Esophagus (tissue), 2 donors: ENCODE data around the gene ARHGAP10. TPM values are rescaled to one million over a fixed set of nuclear protein-coding genes. Genes with fewer than 3 reads are reported as not detected.

Experiments used
- H3K27ac ChIP-seq, 2 donors: one replicate each; pipeline ENCODE4 v1.5.1; 2013; ENCODE audit warnings: low read depth in 2 of 2, mild to moderate bottlenecking in 2 of 2, inconsistent platforms in 1 of 2, low read length in 1 of 2, moderate library complexity in 1 of 2
- H3K27me3 ChIP-seq, 2 donors: one replicate each; pipeline ENCODE4 v1.6.1; 2013; ENCODE audit warnings: low read length in 2 of 2, control low read depth in 1 of 2, mild to moderate bottlenecking in 1 of 2; ENCODE audit not compliant: insufficient read depth in 2 of 2, control insufficient read depth in 1 of 2
- H3K36me3 ChIP-seq, 2 donors: one replicate each; pipeline ENCODE4 v1.6.1; 2013; ENCODE audit warnings: low read length in 1 of 2; ENCODE audit not compliant: control insufficient read depth in 2 of 2, insufficient read depth in 2 of 2
- H3K4me1 ChIP-seq, 2 donors: one replicate each; pipeline ENCODE4 v1.6.1; 2013; ENCODE audit warnings: low read length in 1 of 2; ENCODE audit not compliant: control insufficient read depth in 2 of 2, insufficient read depth in 2 of 2
- H3K4me3 ChIP-seq, 2 donors: one replicate each; pipeline ENCODE4 v1.5.1; 2013; ENCODE audit warnings: low read length in 2 of 2, mild to moderate bottlenecking in 2 of 2, low read depth in 1 of 2, moderate library complexity in 1 of 2
- H3K9me3 ChIP-seq, 2 donors: one replicate each; pipeline ENCODE4 v1.6.1; 2013; ENCODE audit warnings: mild to moderate bottlenecking in 2 of 2, low read depth in 1 of 2, low read length in 1 of 2, moderate library complexity in 1 of 2; ENCODE audit not compliant: control insufficient read depth in 2 of 2, insufficient read depth in 1 of 2
- WGBS, 2 donors: extraction: QIAGEN DNeasy Blood & Tissue Kit; methylation state at CpG; one replicate each; pipeline ENCODE4 v1.1.7; 2013; 5-methylcytosine and 5-hydroxymethylcytosine counted together
- polyA plus RNA-seq, 2 donors: library from polyadenylated mRNA; stranded (reverse); fragments of 200-250 nt; gene quantifications; one replicate each; pipeline ENCODE4 v1.2.3, GENCODE V29; 2013
- donor health status: healthy with polysubstance abuse.
- donor health status: Bipolar disorder and iron deficiency.

The ARHGAP10 gene
- polyA plus RNA-seq, 2 donors = 31.2 to 53.9 TPM

- 40 to 44% methylated on average over 7 of the region's 7 CpGs for WGBS, 2 donors
- no peak overlapping the region for H3K4me3 ChIP-seq
- no peaks in the 10 kb centered on the region for H3K36me3 ChIP-seq
- peak overlapping the region in 1 of 2 donors; percentile 49 for H3K27ac ChIP-seq
- H3K4me1 ChIP-seq = no peaks in the 10 kb centered on the region
- H3K9me3 ChIP-seq = no peaks in the 10 kb centered on the region
- no peaks in the 10 kb centered on the region for H3K27me3 ChIP-seq
These were observed 23.8 kb upstream of the ARHGAP10 start for GRCh38 chr4:147707892-147708672.

- no peaks in the 10 kb centered on the region for H3K36me3 ChIP-seq
- no peak overlapping the region for H3K4me3 ChIP-seq
- 94 to 95% methylated on average over 5 of the region's 5 CpGs for whole genome bisulfite sequencing, 2 donors
- H3K4me1 ChIP-seq = no peaks in the 10 kb centered on the region
- H3K9me3 ChIP-seq = no peaks in the 10 kb centered on the region
- H3K27ac ChIP-seq = no peak overlapping the region
- no peaks in the 10 kb centered on the region for H3K27me3 ChIP-seq
These were observed 21.9 kb upstream of the ARHGAP10 start for GRCh38 chr4:147709999-147710398.

GRCh38 chr4:147714575-147715401, 17.1 kb upstream of the ARHGAP10 start:
- no peaks in the 10 kb centered on the region for H3K9me3 ChIP-seq
- no peaks in the 10 kb centered on the region for H3K27me3 ChIP-seq
- no peaks in the 10 kb centered on the region for H3K4me1 ChIP-seq
- H3K27ac ChIP-seq = no peak overlapping the region
- H3K4me3 ChIP-seq = no peak overlapping the region
- 92 to 93% methylated on average over 8 of the region's 8 CpGs for WGBS, 2 donors
- no peaks in the 10 kb centered on the region for H3K36me3 ChIP-seq

- Histone ChIP-seq H3K27ac (no peak overlapping the region), H3K4me3 (no peak overlapping the region), H3K9me3 (no peaks in the 10 kb centered on the region), H3K27me3 (no peaks in the 10 kb centered on the region), H3K36me3 (no peaks in the 10 kb centered on the region), H3K4me1 (no peaks in the 10 kb centered on the region)
- WGBS, 2 donors = 67 to 77% methylated on average over 1 of the region's 1 CpG
These were observed 14.0 kb upstream of the ARHGAP10 start for GRCh38 chr4:147717878-147718277.

GRCh38 chr4:147723326-147723725, 8.6 kb upstream of the ARHGAP10 start:
- WGBS, 2 donors = 70 to 75% methylated on average over 5 of the region's 5 CpGs
- Histone ChIP-seq H3K9me3 (no peaks in the 10 kb centered on the region), H3K27me3 (no peaks in the 10 kb centered on the region), H3K4me1 (no peaks in the 10 kb centered on the region), H3K4me3 (no peak overlapping the region), H3K27ac (no peak overlapping the region), H3K36me3 (no peaks in the 10 kb centered on the region)

GRCh38 chr4:147724468-147725201, 7.3 kb upstream of the ARHGAP10 start:
- 81 to 90% methylated on average over 13 of the region's 13 CpGs for WGBS, 2 donors
- Histone ChIP-seq H3K27me3 (no peaks in the 10 kb centered on the region), H3K36me3 (no peaks in the 10 kb centered on the region), H3K27ac (no peak overlapping the region), H3K4me1 (no peaks in the 10 kb centered on the region), H3K9me3 (no peaks in the 10 kb centered on the region), H3K4me3 (no peak overlapping the region)

GRCh38 chr4:147725673-147726072, 6.2 kb upstream of the ARHGAP10 start:
- no peaks in the 10 kb centered on the region for H3K9me3 ChIP-seq
- 78 to 83% methylated on average over 4 of the region's 4 CpGs for WGBS, 2 donors
- no peaks in the 10 kb centered on the region for H3K4me1 ChIP-seq
- no peaks in the 10 kb centered on the region for H3K36me3 ChIP-seq
- no peaks in the 10 kb centered on the region for H3K27me3 ChIP-seq
- no peak overlapping the region for H3K4me3 ChIP-seq
- no peak overlapping the region for H3K27ac ChIP-seq

GRCh38 chr4:147727476-147728028, 4.3 kb upstream of the ARHGAP10 start:
- WGBS, 2 donors = 82 to 91% methylated on average over 2 of the region's 2 CpGs
- Histone ChIP-seq H3K4me3 (no peak overlapping the region), H3K9me3 (no peaks in the 10 kb centered on the region), H3K27me3 (no peaks in the 10 kb centered on the region), H3K36me3 (no peaks in the 10 kb centered on the region), H3K4me1 (no peaks in the 10 kb centered on the region), H3K27ac (no peak overlapping the region)

GRCh38 chr4:147730333-147730732, 1.6 kb upstream of the ARHGAP10 start:
- H3K27me3 ChIP-seq = no peaks in the 10 kb centered on the region
- WGBS, 2 donors = 75 to 79% methylated on average over 4 of the region's 4 CpGs
- no peak overlapping the region for H3K27ac ChIP-seq
- H3K4me3 ChIP-seq = no peak overlapping the region
- no peaks in the 10 kb centered on the region for H3K9me3 ChIP-seq
- H3K36me3 ChIP-seq = no peaks in the 10 kb centered on the region
- peaks cover 0 to 6% of the 10 kb centered on the region in 2 donors for H3K4me1 ChIP-seq
